Middle frontal gyrus (tissue), 1 donor: ENCODE results near the gene LRSAM1.

Experiments used
- DNase-seq: peaks from one replicate; pipeline ENCODE4 v3.0.0-alpha.2; 2015; ENCODE audit warnings: low spot score; ENCODE audit errors: extremely low spot score

Gene LRSAM1

GRCh38 chr9:127450830-127451607, at the start of gene LRSAM1, which contains the start of gene RPL12:
LRSAM1 (plus strand) TSS chr9:127451510; CDS start chr9:127454528, 3,018 bp downstream.
RPL12 (minus strand) TSS chr9:127451406; CDS start chr9:127451317, 89 bp downstream.
- DNase-seq: peak; percentile 93

- no peak for DNase-seq
Observed at GRCh38 chr9:127402401-127403090, 48.8 kb upstream of the LRSAM1 start.

GRCh38 chr9:127403507-127404192, 47.7 kb upstream of the LRSAM1 start:
- DNase-seq: no peak

GRCh38 chr9:127404631-127405030, 46.7 kb upstream of the LRSAM1 start:
- no peak for DNase-seq

- DNase-seq: no peak
Observed at GRCh38 chr9:127405344-127406125, 45.8 kb upstream of the LRSAM1 start.

GRCh38 chr9:127406799-127407491, 44.4 kb upstream of the LRSAM1 start:
- DNase-seq: no peak

- DNase-seq: no peak
Observed at GRCh38 chr9:127407492-127407843, 43.8 kb upstream of the LRSAM1 start.

GRCh38 chr9:127411122-127411521, 40.2 kb upstream of the LRSAM1 start:
- no peak for DNase-seq

- no peak for DNase-seq
Observed at GRCh38 chr9:127415141-127415540, 36.2 kb upstream of the LRSAM1 start.

GRCh38 chr9:127415657-127416056, 35.7 kb upstream of the LRSAM1 start:
- no peak for DNase-seq

GRCh38 chr9:127417131-127418036, 33.9 kb upstream of the LRSAM1 start:
- no peak for DNase-seq

- no peak for DNase-seq
Observed at GRCh38 chr9:127418037-127418471, 33.3 kb upstream of the LRSAM1 start.

- DNase-seq: no peak
Observed at GRCh38 chr9:127419348-127419747, 32.0 kb upstream of the LRSAM1 start.

- no peak for DNase-seq
Observed at GRCh38 chr9:127421057-127421456, 30.3 kb upstream of the LRSAM1 start.

GRCh38 chr9:127422133-127422782, 29.1 kb upstream of the LRSAM1 start:
- no peak for DNase-seq

- no peak for DNase-seq
Observed at GRCh38 chr9:127422787-127423186, 28.5 kb upstream of the LRSAM1 start.

- no peak for DNase-seq
Observed at GRCh38 chr9:127423476-127423933, 27.8 kb upstream of the LRSAM1 start.

GRCh38 chr9:127423934-127424675, 27.2 kb upstream of the LRSAM1 start, which contains the start of gene ZNF79:
ZNF79 (plus strand) TSS chr9:127424382; CDS start chr9:127424788, 406 bp downstream.
- DNase-seq: peak; percentile 87
